ENCODE results near the gene TSPAN6.

- TF ChIP-seq POLR2AphosphoS5 (IDR thresholded peaks at IDR 0.05; ENCODE audit: borderline replicate concordance, low read depth, low read length) (no peak), EZH2 (IDR thresholded peaks at IDR 0.05) (no peak)
These were observed 12.1 kb upstream of the TSPAN6 start for GRCh38 chrX:100648458-100649417.

Data from SK-N-MC (cell line).